GM23248 (cell line): ENCODE measurements around the gene UBE2V1. TPM values are rescaled to one million over a fixed set of nuclear protein-coding genes. Genes with fewer than 3 reads are reported as not detected.
A peak's percentile ranks its signal among the peaks of the same experiment; 100 is the strongest.

Experiments used
- DNase-seq: peaks from one replicate; pipeline ENCODE4 v3.0.0-alpha.2; 2015
- H2AFZ ChIP-seq: fragments of 200-600 bp; sonication (generic); 2 replicates; pipeline ENCODE4 v1.6.1; 2016; ENCODE audit warnings: antibody characterized with exemption
- H3F3A ChIP-seq: fragments of 200-600 bp; sonication (generic); 2 replicates; pipeline ENCODE4 v1.6.1; 2016; ENCODE audit warnings: mild to moderate bottlenecking, antibody characterized with exemption, mixed run types; ENCODE audit not compliant: insufficient read depth
- H3K27ac ChIP-seq: fragments of 200-600 bp; sonication (generic); 2 replicates; pipeline ENCODE4 v1.5.1; 2016; ENCODE audit warnings: mild to moderate bottlenecking
- H3K27me3 ChIP-seq: fragments of 200-600 bp; sonication (generic); replicated peaks from 2 replicates; pipeline ENCODE4 v1.6.1; 2016; ENCODE audit warnings: mild to moderate bottlenecking; ENCODE audit not compliant: insufficient read depth
- H3K36me3 ChIP-seq: fragments of 200-600 bp; sonication (generic); 2 replicates; pipeline ENCODE4 v1.6.1; 2016; ENCODE audit warnings: low read depth, mild to moderate bottlenecking
- H3K4me1 ChIP-seq: fragments of 200-600 bp; sonication (generic); 2 replicates; pipeline ENCODE4 v1.6.1; 2016; ENCODE audit warnings: mild to moderate bottlenecking; ENCODE audit not compliant: insufficient read depth
- H3K4me2 ChIP-seq: fragments of 200-600 bp; sonication (generic); one replicate; pipeline ENCODE4 v1.6.1; 2016; ENCODE audit warnings: mild to moderate bottlenecking; ENCODE audit not compliant: unreplicated experiment
- H3K4me3 ChIP-seq: fragments of 200-600 bp; sonication (generic); 2 replicates; pipeline ENCODE4 v1.5.1; 2016; ENCODE audit warnings: mild to moderate bottlenecking
- H3K79me2 ChIP-seq: fragments of 200-600 bp; sonication (generic); 2 replicates; pipeline ENCODE4 v1.6.1; 2016; ENCODE audit warnings: mild to moderate bottlenecking; ENCODE audit not compliant: insufficient read depth
- H3K9ac ChIP-seq: fragments of 200-600 bp; sonication (generic); 2 replicates; pipeline ENCODE4 v1.6.1; 2016; ENCODE audit warnings: mild to moderate bottlenecking
- H3K9me2 ChIP-seq: fragments of 200-600 bp; sonication (generic); 2 replicates; pipeline ENCODE4 v1.6.1; 2016; ENCODE audit warnings: mixed run types, mild to moderate bottlenecking, moderate library complexity; ENCODE audit not compliant: insufficient read depth
- H3K9me3 ChIP-seq: fragments of 200-600 bp; sonication (generic); one replicate; pipeline ENCODE4 v1.6.1; 2017; ENCODE audit warnings: low read depth
- H4K20me1 ChIP-seq: fragments of 200-600 bp; sonication (generic); 2 replicates; pipeline ENCODE4 v1.6.0; 2016; ENCODE audit not compliant: insufficient read depth
- EZH2 ChIP-seq: fragments of 200-600 bp; sonication (generic); IDR thresholded peaks from 2 replicates; pipeline ENCODE4 v1.6.1; 2018; ENCODE audit warnings: antibody characterized with exemption, mild to moderate bottlenecking; ENCODE audit not compliant: insufficient read depth, poor library complexity, severe bottlenecking
- EZH2phosphoT487 ChIP-seq: fragments of 200-600 bp; sonication (generic); IDR thresholded peaks from 2 replicates; pipeline ENCODE4 v1.6.1; 2018; ENCODE audit warnings: antibody characterized with exemption, moderate library complexity, mild to moderate bottlenecking, low read depth; ENCODE audit not compliant: insufficient read depth
- WGBS, 2 experiments: methylation state at CpG; one replicate each; pipeline ENCODE4 v1.1.6; 2015 to 2017; ENCODE audit warnings: low lambda C conversion rate in 2 of 2, low coverage in 1 of 2; ENCODE audit errors: missing lambda C conversion rate in 2 of 2; 5-methylcytosine and 5-hydroxymethylcytosine counted together
- in situ Hi-C: fragments of 300-500 bp; cut with MboI; formaldehyde crosslinking; loops from 2 replicates; pipeline ENCODE4 v1.15.0; 2020
- polyA plus RNA-seq: library from polyadenylated mRNA; unstranded; fragments of >200 nt; fragmentation: Nextera tagmentation; extraction: Ambion mirVana; gene quantifications from 2 replicates; pipeline ENCODE4 v1.2.1, GENCODE V29; 2016
- total RNA-seq: library from RNA; depleted of rRNA; stranded (reverse); fragments of >200 nt; shearing (Covaris generic); gene quantifications from 2 replicates; pipeline ENCODE4 v1.2.3, GENCODE V29; 2014

UBE2V1 gene
- total and polyA plus RNA-seq, 2 experiments from 2014 or later: 41.7 to 197 TPM

- in situ Hi-C loops: no loop called here
- peak overlapping the region; percentile 61 for H3K27ac ChIP-seq
- H3K9me3 ChIP-seq: no peaks in the 10 kb centered on the region
- H3K27me3 ChIP-seq: no peaks in the 10 kb centered on the region
- peak overlapping the region; percentile 82 for H3K4me3 ChIP-seq
- H3F3A ChIP-seq: no peaks in the 10 kb centered on the region
- peak overlapping the region; percentile 94 for H3K4me2 ChIP-seq
- H2AFZ ChIP-seq: peak overlapping the region; percentile 70
- H3K4me1 ChIP-seq: peaks cover 31% of the 10 kb centered on the region
- TF ChIP-seq EZH2 (no peak), EZH2phosphoT487 (no peak)
- peak overlapping the region; percentile 90 for H3K9ac ChIP-seq
- WGBS, 2 experiments: 18 to 20% methylated on average over 4 of the region's 4 CpGs
- DNase-seq: peak; percentile 50
- no peaks in the 10 kb centered on the region for H3K36me3 ChIP-seq
- H3K9me2 ChIP-seq: no peaks in the 10 kb centered on the region
- peaks cover 58% of the 10 kb centered on the region for H3K79me2 ChIP-seq
- H4K20me1 ChIP-seq: no peaks in the 10 kb centered on the region
Measured at GRCh38 chr20:50152394-50153152, 39.6 kb upstream of the UBE2V1 start.

GRCh38 chr20:50151034-50151743 lies 38.2 kb upstream of the UBE2V1 start:
- WGBS, 2 experiments: 77 to 80% methylated on average over 8 to 10 of the region's 10 CpGs
- no peaks in the 10 kb centered on the region for H3K36me3 ChIP-seq

GRCh38 chr20:50149481-50150254 lies 36.7 kb upstream of the UBE2V1 start:
- H3K36me3 ChIP-seq: no peaks in the 10 kb centered on the region
- in situ Hi-C loops: no loop called here
- WGBS, 2 experiments: 81 to 84% methylated on average over 16 of the region's 16 CpGs
- H3K4me3 ChIP-seq: no peak overlapping the region
- DNase-seq: no peak
- no peaks in the 10 kb centered on the region for H3K9me3 ChIP-seq
- H2AFZ ChIP-seq: no peak overlapping the region
- H4K20me1 ChIP-seq: no peaks in the 10 kb centered on the region
- TF ChIP-seq EZH2phosphoT487 (no peak), EZH2 (no peak)
- no peak overlapping the region for H3K4me2 ChIP-seq
- no peak overlapping the region for H3K27ac ChIP-seq
- H3K27me3 ChIP-seq: no peaks in the 10 kb centered on the region
- H3K9me2 ChIP-seq: no peaks in the 10 kb centered on the region
- peaks cover 44% of the 10 kb centered on the region for H3K4me1 ChIP-seq
- H3K79me2 ChIP-seq: peaks cover 83% of the 10 kb centered on the region
- H3K9ac ChIP-seq: no peak overlapping the region
- peaks cover 13% of the 10 kb centered on the region for H3F3A ChIP-seq

More at GRCh38 chr20:50151034-50151743, 38.2 kb upstream of the UBE2V1 start:
- Histone ChIP-seq H3K4me1 (peaks cover 41% of the 10 kb centered on the region), H3K4me2 (peak overlapping the region; percentile 94), H3K9me2 (no peaks in the 10 kb centered on the region), H3K4me3 (peak overlapping the region; percentile 82), H3K79me2 (peaks cover 72% of the 10 kb centered on the region), H3F3A (no peaks in the 10 kb centered on the region), H4K20me1 (no peaks in the 10 kb centered on the region), H2AFZ (no peak overlapping the region), H3K27me3 (no peaks in the 10 kb centered on the region), H3K9me3 (no peaks in the 10 kb centered on the region), H3K9ac (peak overlapping the region; percentile 90), H3K27ac (peak overlapping the region; percentile 61)
- peak; percentile 47 for DNase-seq
- in situ Hi-C loops: no loop called here
- no peak for TF ChIP-seq EZH2
- no peak for TF ChIP-seq EZH2phosphoT487
